ENCODE measurements around the gene SAMD11.

DNA sequence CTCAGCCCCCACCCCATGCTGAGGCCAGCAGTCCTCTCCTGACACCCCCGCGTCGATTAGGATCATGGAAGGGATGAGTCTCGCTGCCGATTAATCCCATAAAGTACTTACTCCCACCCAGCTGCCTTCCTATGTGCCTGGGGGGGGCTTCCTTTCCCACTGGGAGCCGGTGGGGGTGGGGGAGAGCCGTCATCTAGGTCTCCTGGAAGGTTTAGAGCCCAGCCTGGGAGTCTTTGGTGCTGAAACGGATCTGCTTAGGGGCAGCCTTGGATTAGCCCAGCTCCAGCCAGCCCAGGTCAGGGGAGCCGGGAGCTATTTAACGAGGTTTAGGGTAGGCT lies 9.8 kb downstream of the SAMD11 start:
- TF ChIP-seq, protein P1, sequence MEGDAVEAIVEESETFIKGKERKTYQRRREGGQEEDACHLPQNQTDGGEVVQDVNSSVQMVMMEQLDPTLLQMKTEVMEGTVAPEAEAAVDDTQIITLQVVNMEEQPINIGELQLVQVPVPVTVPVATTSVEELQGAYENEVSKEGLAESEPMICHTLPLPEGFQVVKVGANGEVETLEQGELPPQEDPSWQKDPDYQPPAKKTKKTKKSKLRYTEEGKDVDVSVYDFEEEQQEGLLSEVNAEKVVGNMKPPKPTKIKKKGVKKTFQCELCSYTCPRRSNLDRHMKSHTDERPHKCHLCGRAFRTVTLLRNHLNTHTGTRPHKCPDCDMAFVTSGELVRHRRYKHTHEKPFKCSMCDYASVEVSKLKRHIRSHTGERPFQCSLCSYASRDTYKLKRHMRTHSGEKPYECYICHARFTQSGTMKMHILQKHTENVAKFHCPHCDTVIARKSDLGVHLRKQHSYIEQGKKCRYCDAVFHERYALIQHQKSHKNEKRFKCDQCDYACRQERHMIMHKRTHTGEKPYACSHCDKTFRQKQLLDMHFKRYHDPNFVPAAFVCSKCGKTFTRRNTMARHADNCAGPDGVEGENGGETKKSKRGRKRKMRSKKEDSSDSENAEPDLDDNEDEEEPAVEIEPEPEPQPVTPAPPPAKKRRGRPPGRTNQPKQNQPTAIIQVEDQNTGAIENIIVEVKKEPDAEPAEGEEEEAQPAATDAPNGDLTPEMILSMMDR (conservative IDR thresholded peaks at IDR 0.05; ENCODE audit: low read length): no peak
- no peak for TF ChIP-seq EZH2phosphoT487 (IDR thresholded peaks at IDR 0.05; ENCODE audit: borderline replicate concordance)
